ENCODE measurements around the gene PAPOLG. TPM values are rescaled to one million over a fixed set of nuclear protein-coding genes. Genes with fewer than 3 reads are reported as not detected.

Gene PAPOLG
- polyA plus RNA-seq, 2 of the 4 experiments (the other 2 are of a cell fraction) = 7.7 to 20.9 TPM

- no peak for DNase-seq (ENCODE audit: low read depth in 1 of 2, low spot score in 1 of 2)
- 4% methylated on average over 1 of the region's 1 CpG for WGBS (ENCODE audit: missing lambda C conversion rate)
- FAIRE-seq = no peak
- Histone ChIP-seq H3K27ac (no peak overlapping the region), H3K9me3 (no peaks in the 10 kb centered on the region), H3K4me3 (no peak overlapping the region), H3K4me2 (no peak overlapping the region), H3K4me1 (no peaks in the 10 kb centered on the region)
- ATAC-seq = no peak
- ChIA-PET CTCF (interaction anchor here (2.1 to 4.4 kb wide), 4 partner anchors 11 to 163 kb away, joined by 7 to 11 read pairs (median 8); no protein-coding TSS in a partner anchor), POLR2A (no interaction called here)
- no peak for TF ChIP-seq BHLHE40 (IDR thresholded peaks at IDR 0.05; ENCODE audit: low read depth, low read length)
- TF ChIP-seq RAD21 (conservative IDR thresholded peaks at IDR 0.05 in 1 of 2, IDR thresholded peaks at IDR 0.05 in 1 of 2) = no peak
- TF ChIP-seq CTCF (IDR thresholded peaks at IDR 0.05) = no peak
- TF ChIP-seq ELK1 (IDR thresholded peaks at IDR 0.05; ENCODE audit: low read depth, low read length) = no peak
- TF ChIP-seq MAFK (IDR thresholded peaks at IDR 0.05; ENCODE audit: partially characterized antibody) = no peak
- no peak for TF ChIP-seq GATA3 (IDR thresholded peaks at IDR 0.05; ENCODE audit: borderline replicate concordance)
These were observed 81.1 kb downstream of the PAPOLG start for GRCh38 chr2:60837123-60837522.

- H3K4me1 ChIP-seq = no peaks in the 10 kb centered on the region
- POLR2A ChIA-PET = no interaction called here
- H3K27ac ChIP-seq = no peak overlapping the region
- no peaks in the 10 kb centered on the region for H3K9me3 ChIP-seq
- no peak overlapping the region for H3K4me3 ChIP-seq
- CTCF ChIA-PET = interaction anchor here (0.7 to 4.4 kb wide), 9 partner anchors 9 to 164 kb away, joined by 3 to 11 read pairs (median 4); no protein-coding TSS in a partner anchor
- WGBS (ENCODE audit: missing lambda C conversion rate) = 61% methylated on average over 3 of the region's 3 CpGs
- DNase-seq (ENCODE audit: low read depth in 1 of 2, low spot score in 1 of 2) (no peak), ATAC-seq (no peak), FAIRE-seq (no peak)
- TF ChIP-seq RNF2 (IDR thresholded peaks at IDR 0.05; ENCODE audit: borderline replicate concordance, low read depth) (no peak), RAD21 (conservative IDR thresholded peaks at IDR 0.05 in 1 of 2, IDR thresholded peaks at IDR 0.05 in 1 of 2) (no peak)
- H3K4me2 ChIP-seq = no peak overlapping the region
These were observed 82.4 kb downstream of the PAPOLG start for GRCh38 chr2:60838481-60838880.

GRCh38 chr2:60839126-60839813, 83.2 kb downstream of the PAPOLG start:
- Histone ChIP-seq H3K27ac (no peak overlapping the region), H3K9me3 (no peaks in the 10 kb centered on the region), H3K4me2 (no peak overlapping the region), H3K4me1 (no peaks in the 10 kb centered on the region), H3K4me3 (no peak overlapping the region)
- no peak for ATAC-seq
- no peak for TF ChIP-seq HES2 (IDR thresholded peaks at IDR 0.05)
- TF ChIP-seq HOXA7 (CRISPR knock-in tag; IDR thresholded peaks at IDR 0.05) = no peak
- no peak for TF ChIP-seq ZNF302 (CRISPR knock-in tag; IDR thresholded peaks at IDR 0.05)
- TF ChIP-seq GATA3 (IDR thresholded peaks at IDR 0.05; ENCODE audit: borderline replicate concordance) = no peak
- no peak for TF ChIP-seq SMC3 (IDR thresholded peaks at IDR 0.05)
- POLR2A ChIA-PET = no interaction called here
- CTCF ChIA-PET = interaction anchor here (0.8 to 4.4 kb wide), 9 partner anchors 10 to 165 kb away, joined by 3 to 11 read pairs (median 4); no protein-coding TSS in a partner anchor
- 72% methylated on average over 9 of the region's 9 CpGs for WGBS (ENCODE audit: missing lambda C conversion rate)
- FAIRE-seq = no peak
- DNase-seq (ENCODE audit: low read depth in 1 of 2, low spot score in 1 of 2) = no peak

- H3K4me1 ChIP-seq = no peaks in the 10 kb centered on the region
- no peak overlapping the region for H3K4me3 ChIP-seq
- DNase-seq (ENCODE audit: low read depth in 1 of 2, low spot score in 1 of 2) = no peak
- 69% methylated on average over 7 of the region's 7 CpGs for WGBS (ENCODE audit: missing lambda C conversion rate)
- ChIA-PET CTCF (no interaction called here), POLR2A (no interaction called here)
- no peak for ATAC-seq
- FAIRE-seq = no peak
- H3K9me3 ChIP-seq = no peaks in the 10 kb centered on the region
- no peak overlapping the region for H3K27ac ChIP-seq
- H3K4me2 ChIP-seq = no peak overlapping the region
- TF ChIP-seq HEYL (CRISPR knock-in tag; IDR thresholded peaks at IDR 0.05) (no peak), ZFP36 (IDR thresholded peaks at IDR 0.05; ENCODE audit: borderline replicate concordance, partially characterized antibody) (no peak), NFE2L2 (conservative IDR thresholded peaks at IDR 0.05; ENCODE audit: low read length) (no peak), EHF (CRISPR knock-in tag; IDR thresholded peaks at IDR 0.05) (no peak), PHF8 (IDR thresholded peaks at IDR 0.05; ENCODE audit: borderline replicate concordance, low read depth) (no peak), PBX3 (IDR thresholded peaks at IDR 0.05) (no peak), TFCP2L1 (CRISPR knock-in tag; IDR thresholded peaks at IDR 0.05) (no peak), RARB (CRISPR knock-in tag; IDR thresholded peaks at IDR 0.05) (no peak), ATOH8 (CRISPR knock-in tag; IDR thresholded peaks at IDR 0.05; ENCODE audit: low read depth) (no peak), ESRRA (IDR thresholded peaks at IDR 0.05; ENCODE audit: borderline replicate concordance, low read length) (no peak), CHD2 (IDR thresholded peaks at IDR 0.05; ENCODE audit: low read length, partially characterized antibody) (no peak), EHMT2 (IDR thresholded peaks at IDR 0.05; ENCODE audit: low read depth) (no peak), TP53 (CRISPR knock-in tag; IDR thresholded peaks at IDR 0.05) (no peak), FOSL2 (IDR thresholded peaks at IDR 0.05) (no peak), FOSL2 (CRISPR knock-in tag; IDR thresholded peaks at IDR 0.05) (no peak), HOXA7 (CRISPR knock-in tag; IDR thresholded peaks at IDR 0.05) (no peak)
These were observed 84.8 kb downstream of the PAPOLG start for GRCh38 chr2:60840880-60841279.

All from A549 (cell line).